GM21528 (cell line): Measurements from ENCODE around the gene SIGLEC14.
"Not testable (repeated sequence)": the region's sequence is repeated elsewhere in the genome, so short reads cannot be mapped to it uniquely, and the experiment has no call there.

Experiments used
- ATAC-seq: cut with Tn5 transposase; IDR thresholded peaks from one replicate; pipeline ENCODE4 v1.9.1; 2021; ENCODE audit warnings: mild to moderate bottlenecking, moderate library complexity; ENCODE audit not compliant: unreplicated experiment, low FRiP score

The SIGLEC14 gene

DNA sequence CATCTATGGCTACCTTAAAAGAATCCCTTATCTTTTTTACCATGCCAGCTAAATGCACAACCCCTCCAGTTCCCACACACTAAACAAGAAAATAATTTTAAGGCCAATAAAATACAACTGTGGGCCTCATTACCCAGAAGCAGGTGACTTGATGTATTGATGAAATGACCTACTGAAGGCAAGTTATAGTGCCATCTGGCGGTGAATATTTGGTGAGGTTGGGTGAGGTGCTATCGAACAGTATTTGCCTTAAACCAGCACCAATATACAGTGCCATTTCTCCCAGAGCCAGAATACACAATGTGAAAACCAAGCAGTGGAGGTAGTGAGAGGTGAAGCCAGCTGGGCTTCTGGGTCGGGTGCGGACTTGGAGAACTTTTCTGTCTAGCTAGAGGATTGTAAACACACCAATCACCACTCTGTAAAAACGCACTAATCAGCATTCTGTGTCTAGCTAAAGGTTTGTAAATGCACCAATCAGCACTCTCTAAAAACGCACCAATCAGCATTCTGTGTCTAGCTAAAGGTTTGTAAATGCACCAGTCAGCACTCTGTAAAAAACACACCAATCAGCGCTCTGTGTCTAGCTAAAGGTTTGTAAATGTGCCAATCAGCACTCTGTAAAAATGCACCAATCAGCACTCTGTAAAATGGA, 29.4 kb upstream of the SIGLEC14 start:
- not testable (repeated sequence) for ATAC-seq

DNA sequence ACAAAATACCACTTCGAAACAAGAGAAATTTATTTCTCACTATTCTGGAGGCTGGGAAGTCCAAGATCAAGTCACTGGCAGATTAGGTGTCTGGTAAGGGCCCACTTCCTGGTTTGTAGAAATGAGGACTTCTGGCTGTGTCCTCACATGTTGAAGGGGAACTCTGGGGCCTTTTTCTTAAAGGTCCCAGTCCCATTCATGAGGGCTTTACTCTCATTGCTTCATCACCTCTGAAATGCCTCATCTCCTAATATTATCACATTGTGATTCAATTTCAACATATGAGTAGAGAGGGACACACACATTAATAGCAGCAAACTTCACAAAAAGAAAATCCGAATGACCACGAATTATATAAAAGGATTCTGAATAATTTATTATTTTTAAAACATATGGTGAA, 21.6 kb upstream of the SIGLEC14 start:
- no peak for ATAC-seq

DNA sequence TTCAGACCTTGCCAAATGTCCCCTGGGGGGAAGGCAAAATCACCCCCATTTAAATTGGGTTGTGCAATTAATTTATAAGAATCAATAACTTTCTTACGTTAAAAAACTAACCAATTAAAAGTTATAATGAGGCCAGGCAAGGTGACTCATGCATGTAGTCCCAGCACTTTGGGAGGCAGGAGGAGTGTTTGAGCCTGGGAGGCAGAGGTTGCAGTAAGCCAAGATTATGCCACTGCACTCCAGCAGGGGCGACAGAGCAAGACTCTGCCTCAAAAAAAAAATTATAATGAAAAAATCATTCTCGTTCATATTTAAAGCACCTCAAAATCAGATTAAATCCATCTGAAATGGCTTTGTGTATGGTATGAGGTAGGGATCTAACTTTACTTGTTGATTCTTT, 18.4 kb upstream of the SIGLEC14 start:
- no peak for ATAC-seq

GRCh38 chr19:51664131-51664530, 17.5 kb upstream of the SIGLEC14 start:
- no peak for ATAC-seq

DNA sequence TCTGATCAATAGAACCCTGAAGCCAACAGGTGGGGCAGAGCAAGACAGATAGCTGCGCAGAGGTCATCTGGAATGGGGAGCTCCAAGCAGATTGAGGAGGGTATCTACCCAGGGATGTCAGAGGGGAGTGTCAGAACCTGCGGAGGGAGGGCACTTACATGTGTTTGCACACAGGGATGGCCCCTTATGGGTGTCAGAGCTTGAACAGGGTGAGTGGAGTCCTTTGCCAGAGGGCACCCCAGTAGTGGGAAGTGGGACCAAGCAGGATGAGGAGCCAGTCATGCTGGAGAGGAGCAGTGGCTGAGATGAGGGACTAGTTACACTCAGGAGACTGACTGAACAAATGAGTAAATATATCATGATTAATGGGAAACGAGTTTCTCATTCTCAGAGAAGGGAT, 17.0 kb upstream of the SIGLEC14 start:
- ATAC-seq: no peak

DNA sequence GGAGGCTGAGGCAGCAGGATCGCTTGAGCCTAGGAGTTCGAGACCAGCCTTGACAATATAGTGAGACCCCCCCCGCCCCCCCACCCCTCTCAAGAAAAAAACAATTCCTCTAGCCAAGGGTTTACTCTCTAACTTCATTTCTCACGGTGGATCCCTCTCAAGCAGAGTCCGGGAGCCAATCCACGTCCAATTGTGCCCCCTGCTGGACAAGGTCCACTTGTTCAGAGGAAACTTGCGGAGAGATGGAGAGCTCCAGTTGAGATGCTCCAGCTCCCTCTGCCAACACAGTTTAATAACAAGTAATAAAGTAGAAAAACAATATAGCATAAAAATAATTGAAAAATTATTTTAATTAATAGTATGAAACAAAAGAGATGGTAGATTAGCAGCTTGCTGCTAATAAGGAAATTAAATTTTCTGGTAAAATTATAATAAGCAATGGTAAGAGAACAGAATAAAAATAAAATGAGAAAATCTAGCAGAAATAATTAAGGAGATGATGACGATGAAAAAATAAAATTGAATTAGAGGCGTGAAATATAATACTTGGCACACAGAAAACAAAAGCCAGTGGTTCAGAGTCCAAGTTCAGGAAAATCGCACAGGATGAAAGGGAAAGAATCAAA, 14.5 kb upstream of the SIGLEC14 start:
- no peak for ATAC-seq

DNA sequence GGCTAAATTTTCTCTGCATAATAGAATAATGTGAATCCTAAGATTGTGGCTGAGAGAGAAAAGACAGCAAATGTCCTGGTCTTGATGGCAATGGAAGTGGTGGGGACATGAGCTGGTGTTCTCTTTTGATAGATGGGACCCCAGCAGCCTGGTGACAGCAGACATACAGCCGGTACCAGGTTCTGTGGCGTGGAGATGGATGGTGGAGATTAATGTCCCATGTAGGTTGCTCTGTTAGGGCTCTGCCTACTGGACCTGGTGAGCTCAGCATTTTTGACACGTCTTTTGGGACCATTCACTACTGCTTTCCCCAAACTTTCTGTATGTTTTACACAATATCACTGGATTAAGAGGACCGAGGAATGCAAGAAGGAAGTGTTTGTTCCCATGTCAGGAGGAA, 8.2 kb upstream of the SIGLEC14 start:
- no peak for ATAC-seq

GRCh38 chr19:51653162-51653561, 6.5 kb upstream of the SIGLEC14 start:
- no peak for ATAC-seq

- no peak for ATAC-seq
These were observed 5.6 kb upstream of the SIGLEC14 start for GRCh38 chr19:51652266-51652665.

GRCh38 chr19:51651216-51651846, 4.7 kb upstream of the SIGLEC14 start:
- no peak for ATAC-seq

DNA sequence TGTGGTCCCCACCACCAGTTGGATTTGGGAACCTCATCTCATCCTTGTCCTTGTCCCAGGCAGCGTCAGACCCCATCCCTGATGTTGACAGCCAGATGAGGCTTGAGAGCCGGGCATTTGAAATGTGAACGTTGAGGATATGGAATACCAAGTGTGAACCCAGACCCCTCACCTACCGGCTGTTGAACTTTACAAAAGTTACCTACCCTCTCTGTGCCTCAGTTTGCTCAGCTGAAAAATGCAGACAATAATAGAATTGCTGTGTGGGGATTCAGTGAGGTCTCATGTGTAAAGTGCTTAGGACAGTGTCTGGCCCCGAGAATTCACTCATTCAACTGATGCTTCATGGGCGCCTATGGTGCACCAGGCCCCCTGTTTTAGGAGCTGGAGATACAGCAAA, 693 bp upstream of the SIGLEC14 start:
- no peak for ATAC-seq

GRCh38 chr19:51644636-51645271, 1.9 kb downstream of the SIGLEC14 start:
- ATAC-seq: no peak

- ATAC-seq: no peak
These were observed 5.0 kb downstream of the SIGLEC14 start for GRCh38 chr19:51641648-51642047.

GRCh38 chr19:51640386-51640785, 6.2 kb downstream of the SIGLEC14 start:
- ATAC-seq: no peak

- ATAC-seq: no peak
These were observed 6.7 kb downstream of the SIGLEC14 start for GRCh38 chr19:51639916-51640315.

GRCh38 chr19:51637362-51637978, 9.2 kb downstream of the SIGLEC14 start:
- no peak for ATAC-seq

DNA sequence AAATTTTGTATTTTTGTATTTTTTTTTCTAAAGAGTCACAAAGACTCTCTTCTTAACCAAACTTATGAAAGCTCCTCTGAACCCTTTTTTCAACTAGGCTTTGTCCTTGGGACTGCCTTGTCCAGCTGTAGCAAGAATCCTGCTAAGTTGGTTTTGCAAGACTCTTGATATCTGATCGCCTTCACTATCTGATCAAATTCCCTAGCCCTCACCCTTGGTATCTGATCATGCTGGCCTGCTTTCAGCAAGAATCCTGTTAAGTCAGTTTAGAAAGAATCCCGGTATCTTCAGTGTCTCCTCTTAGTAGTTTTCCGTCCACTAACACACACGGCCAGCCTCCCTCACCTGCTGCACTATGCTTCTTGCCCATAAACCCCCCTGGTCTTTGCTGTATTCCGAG, 14.5 kb downstream of the SIGLEC14 start:
- no peak for ATAC-seq

- ATAC-seq: not testable (repeated sequence)
These were observed 16.3 kb downstream of the SIGLEC14 start, which contains the start of gene SIGLEC5 for GRCh38 chr19:51630315-51630714. Gene SIGLEC5, minus strand, starts transcription at chr19:51630401. Its CDS starts 66 bp downstream, at chr19:51630335.

GRCh38 chr19:51628153-51628939, 18.3 kb downstream of the SIGLEC14 start:
- ATAC-seq: no peak

- no peak for ATAC-seq
These were observed 19.0 kb downstream of the SIGLEC14 start for GRCh38 chr19:51627491-51628138.
